GM21381 (cell line): Measurements from ENCODE around the gene PTOV1.
"Not testable (repeated sequence)": the region's sequence is repeated elsewhere in the genome, so short reads cannot be mapped to it uniquely, and the experiment has no call there.

ENCODE experiments used
- ATAC-seq: cut with Tn5 transposase; IDR thresholded peaks from one replicate; pipeline ENCODE4 v1.9.1; 2021; ENCODE audit warnings: mild to moderate bottlenecking, moderate library complexity; ENCODE audit not compliant: unreplicated experiment

PTOV1 gene

GRCh38 chr19:49817964-49818648 is 32.9 kb upstream of the PTOV1 start, which contains the start of gene MED25:
MED25 (plus strand) TSS chr19:49818289; CDS start chr19:49818342, 53 bp downstream.
- ATAC-seq: peak; percentile 66

DNA sequence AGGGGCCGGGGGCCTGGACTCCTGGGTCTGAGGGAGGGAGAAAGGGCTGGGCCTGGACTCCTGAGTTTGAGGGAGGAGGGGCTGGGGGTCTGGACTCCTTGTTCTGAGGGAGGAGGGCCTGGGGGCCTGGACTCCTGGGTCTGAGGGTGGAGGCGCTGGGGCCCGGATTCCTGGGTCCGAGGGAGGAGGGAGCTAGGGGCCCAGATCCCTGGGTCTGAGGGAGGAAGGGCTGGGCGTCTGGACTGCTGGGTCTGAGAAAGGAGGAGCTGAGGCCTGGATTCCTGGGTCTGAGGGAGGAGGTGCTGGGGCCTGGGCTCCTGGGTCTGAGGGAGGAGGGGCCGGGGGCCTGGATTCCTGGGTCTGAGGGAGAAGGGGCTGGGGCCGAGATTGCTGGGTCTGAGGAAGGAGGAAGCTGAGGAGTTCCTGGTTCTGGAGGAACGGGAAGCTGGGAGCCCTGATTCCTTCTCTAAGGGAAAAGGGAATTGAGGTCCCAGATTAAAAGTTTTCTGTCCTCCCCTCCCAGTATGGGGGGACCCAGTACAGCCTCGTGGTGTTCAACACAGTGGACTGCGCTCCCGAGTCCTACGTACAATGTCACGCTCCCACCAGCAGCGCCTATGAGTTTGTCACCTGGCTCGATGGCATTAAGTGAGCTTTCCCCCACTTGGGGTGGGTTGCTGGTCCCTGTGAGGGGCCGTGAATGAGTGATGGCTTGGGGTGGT is 32.1 kb upstream of the PTOV1 start:
- no peak for ATAC-seq

DNA sequence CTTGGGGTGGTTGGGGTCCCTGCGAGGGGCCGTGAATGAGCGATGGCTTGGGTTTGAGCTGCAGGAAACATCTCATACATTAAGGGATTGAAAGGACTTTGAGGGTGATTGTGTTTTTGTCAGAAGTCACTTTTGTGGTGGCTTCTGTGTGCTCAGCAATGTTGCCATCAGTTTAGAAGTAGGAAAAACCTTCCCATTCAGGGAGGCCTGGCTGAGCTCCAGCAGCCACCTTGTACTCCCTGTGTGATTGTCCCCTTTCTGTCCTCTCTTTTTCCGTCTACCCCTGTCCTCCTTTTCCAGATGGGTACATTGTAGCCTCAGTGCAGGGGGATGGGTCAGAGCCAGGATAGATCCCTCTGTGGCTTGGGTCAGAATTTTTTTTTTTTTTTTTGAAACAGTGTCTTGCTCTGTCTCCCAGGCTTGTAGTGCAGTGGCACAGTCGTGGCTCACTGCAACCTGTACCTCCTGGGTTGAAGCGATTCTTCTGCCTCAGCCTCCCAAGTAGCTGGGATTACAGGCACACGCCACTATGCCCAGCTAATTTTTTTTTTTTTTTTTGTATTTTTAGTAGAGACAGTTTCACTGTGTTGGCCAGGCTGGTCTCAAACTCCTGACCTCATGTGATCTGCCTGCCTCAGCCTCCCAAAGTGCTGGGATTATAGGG is 31.4 kb upstream of the PTOV1 start:
- ATAC-seq: not testable (repeated sequence)

- no peak for ATAC-seq
These were observed 30.8 kb upstream of the PTOV1 start for GRCh38 chr19:49820125-49820524.

- ATAC-seq: no peak
These were observed 27.5 kb upstream of the PTOV1 start for GRCh38 chr19:49823472-49823871.

DNA sequence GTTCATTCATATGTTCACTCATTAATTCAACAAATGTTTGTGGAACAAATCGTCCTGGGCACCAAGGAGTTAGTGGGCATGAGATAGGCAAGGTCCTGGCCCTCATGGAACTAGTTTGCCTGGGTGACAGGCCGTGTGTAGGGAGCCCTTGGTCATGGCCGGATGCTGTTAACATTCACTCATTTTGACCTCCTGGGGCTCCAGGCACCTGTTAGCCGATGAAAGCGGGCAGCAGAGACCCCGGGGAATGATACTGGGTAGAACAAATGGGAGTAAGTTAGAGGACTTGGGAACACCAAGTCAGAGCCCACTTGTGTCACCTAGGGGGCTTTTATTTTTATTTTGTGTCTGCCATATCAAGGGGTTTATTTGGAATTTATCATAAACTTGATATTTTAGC is 26.3 kb upstream of the PTOV1 start:
- ATAC-seq: no peak

GRCh38 chr19:49827034-49827433 is 23.9 kb upstream of the PTOV1 start:
- ATAC-seq: no peak

DNA sequence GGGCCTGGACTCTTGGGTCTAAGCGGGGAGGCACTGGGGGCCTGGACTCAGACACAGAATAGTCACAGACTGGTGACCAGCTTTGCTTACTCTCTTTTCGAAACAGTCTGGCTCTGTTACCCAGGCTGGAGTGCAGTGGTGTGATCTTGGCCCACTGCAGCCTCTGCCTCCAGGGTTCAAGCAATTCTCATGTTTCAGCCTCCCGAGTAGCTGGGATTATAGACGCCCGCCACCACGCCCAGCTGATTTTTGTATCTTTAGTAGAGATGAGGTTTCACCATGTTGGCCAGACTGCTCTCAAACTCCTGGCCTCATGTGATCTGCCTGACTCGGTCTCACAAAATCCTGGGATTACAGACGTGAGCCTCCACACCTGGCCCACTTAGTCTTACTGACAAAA is 21.8 kb upstream of the PTOV1 start:
- ATAC-seq: no peak

GRCh38 chr19:49829721-49830120 is 21.2 kb upstream of the PTOV1 start:
- ATAC-seq: no peak

DNA sequence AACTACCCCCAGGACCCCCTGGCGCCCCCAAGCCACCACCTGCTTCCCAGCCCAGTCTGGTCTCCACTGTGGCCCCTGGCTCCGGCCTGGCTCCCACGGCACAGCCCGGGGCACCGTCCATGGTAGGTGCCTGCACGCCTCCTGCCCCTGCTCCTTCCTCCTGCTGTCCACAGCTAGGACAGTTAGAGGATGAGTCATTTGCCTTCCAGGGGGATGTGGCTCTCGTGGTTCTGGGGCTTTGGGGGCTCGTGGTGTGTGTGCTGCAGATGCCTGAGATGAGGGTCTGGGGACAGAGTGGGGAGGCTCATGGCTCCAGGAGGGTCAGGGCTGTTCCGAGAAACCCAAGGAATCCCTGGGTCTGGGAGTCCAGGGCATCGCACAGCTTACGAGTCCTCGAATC is 20.2 kb upstream of the PTOV1 start:
- no peak for ATAC-seq

DNA sequence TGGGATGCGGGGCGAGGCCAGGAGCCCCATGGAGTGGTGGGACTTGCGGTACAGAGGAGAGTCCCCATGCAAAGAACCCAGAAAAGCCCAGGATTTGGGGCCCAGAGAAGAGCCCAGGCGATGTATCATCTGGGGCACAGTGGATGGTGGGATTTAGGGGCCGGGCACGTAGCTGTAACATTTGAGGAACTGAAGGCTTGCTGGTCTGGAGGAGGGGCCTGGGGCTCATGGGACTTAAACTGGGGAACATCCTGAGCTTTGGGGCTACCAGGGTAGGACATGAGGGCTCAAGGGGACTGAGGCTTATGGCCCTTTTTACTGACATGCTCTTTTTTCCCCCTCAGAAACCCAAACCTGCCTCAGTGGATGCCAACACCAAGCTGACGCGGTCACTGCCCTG is 19.4 kb upstream of the PTOV1 start:
- no peak for ATAC-seq

GRCh38 chr19:49832556-49832955 is 18.4 kb upstream of the PTOV1 start:
- no peak for ATAC-seq

GRCh38 chr19:49833599-49833998 is 17.4 kb upstream of the PTOV1 start:
- ATAC-seq: no peak

- no peak for ATAC-seq
These were observed 15.4 kb upstream of the PTOV1 start for GRCh38 chr19:49835562-49835961.

DNA sequence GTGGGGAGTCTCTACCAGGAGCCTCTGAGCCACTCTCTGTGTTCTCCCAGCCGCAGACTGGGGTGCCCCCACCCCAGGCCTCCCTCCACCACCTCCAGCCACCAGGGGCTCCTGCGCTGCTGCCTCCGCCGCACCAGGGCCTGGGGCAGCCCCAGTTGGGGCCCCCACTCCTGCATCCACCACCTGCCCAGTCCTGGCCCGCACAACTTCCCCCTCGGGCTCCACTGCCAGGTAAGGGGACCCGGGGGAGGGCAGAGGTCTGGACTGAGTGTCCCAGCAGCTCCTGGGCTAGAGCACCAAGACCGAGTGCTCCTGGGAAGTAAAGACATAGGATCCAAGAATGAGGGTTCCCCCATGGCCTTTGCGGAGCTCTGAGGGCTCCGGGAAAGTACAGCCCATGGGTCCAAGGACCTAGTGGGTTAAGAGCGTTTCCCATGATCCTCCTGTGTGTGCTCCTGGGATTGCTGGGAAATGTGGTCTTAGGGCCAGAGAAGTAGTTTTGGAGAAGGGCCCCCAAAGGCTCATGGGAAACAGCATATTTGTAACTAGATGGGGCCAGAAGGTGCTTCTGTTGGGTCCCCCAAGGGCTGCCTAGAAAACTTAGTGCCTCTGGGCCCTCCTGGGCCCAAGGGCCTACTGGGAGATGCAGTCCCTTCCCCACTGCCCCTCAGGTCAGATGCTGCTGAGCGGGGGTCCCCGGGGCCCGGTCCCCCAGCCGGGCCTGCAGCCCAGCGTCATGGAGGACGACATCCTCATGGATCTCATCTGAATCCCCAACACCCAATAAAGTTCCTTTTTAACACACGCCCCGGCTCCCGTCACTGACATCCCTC is 14.6 kb upstream of the PTOV1 start:
- ATAC-seq: no peak

DNA sequence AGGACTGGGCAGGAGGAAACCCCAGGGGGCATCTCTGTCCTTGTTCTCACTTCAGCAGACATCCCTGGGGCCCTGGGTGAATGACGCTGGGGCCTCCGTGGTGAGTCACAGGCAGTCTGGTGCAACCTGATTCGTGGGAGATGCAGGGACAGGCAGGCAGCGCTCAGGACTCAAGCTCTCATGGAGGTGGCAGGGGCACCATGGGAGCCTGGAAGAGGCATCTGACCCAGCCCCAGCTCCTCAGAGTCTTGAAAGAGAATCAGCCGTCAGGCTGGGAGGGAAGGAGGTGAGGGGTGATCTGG is 14.0 kb upstream of the PTOV1 start:
- ATAC-seq: no peak

- no peak for ATAC-seq
These were observed 13.5 kb upstream of the PTOV1 start for GRCh38 chr19:49837425-49837824.

GRCh38 chr19:49838885-49839588 is 11.9 kb upstream of the PTOV1 start:
- ATAC-seq: no peak

DNA sequence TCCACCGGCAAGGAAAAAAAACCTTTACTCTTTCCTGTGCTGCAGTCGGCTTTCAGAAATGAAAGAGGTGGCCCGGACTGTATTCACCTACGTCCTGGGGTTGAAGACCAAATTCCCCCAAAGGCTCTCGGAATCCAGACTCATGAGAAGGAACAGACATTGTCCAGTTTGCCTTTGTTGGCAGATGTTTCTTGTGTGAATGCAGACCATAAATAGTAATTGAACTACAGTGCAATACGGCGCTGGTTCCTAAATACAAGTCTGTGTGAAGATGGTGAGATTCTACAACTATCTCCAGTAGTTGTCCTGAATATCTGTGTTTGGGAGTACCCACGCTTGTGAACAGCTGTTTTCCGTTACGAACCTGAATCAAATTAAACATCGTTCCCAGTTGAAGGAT is 11.2 kb upstream of the PTOV1 start:
- no peak for ATAC-seq

- no peak for ATAC-seq
These were observed 10.6 kb upstream of the PTOV1 start for GRCh38 chr19:49840321-49840720.
